Activated naive CD4-positive, alpha-beta T cell treated with anti-CD3 and anti-CD28 coated beads for 36 hours (primary cell): ENCODE data around the gene IGF2. TPM values are rescaled to one million over a fixed set of nuclear protein-coding genes. Genes with fewer than 3 reads are reported as not detected.

Experiments
- microRNA-seq: library from miRNA; unstranded; fragments of <30 nt; microRNA quantifications from one replicate; pipeline ENCODE4 v1.2.0, GENCODE V29; 2022; ENCODE audit warnings: borderline microRNAs expressed, borderline replicate concordance
- total RNA-seq, 2 experiments: library from RNA; stranded (reverse); gene quantifications; one replicate each; pipeline ENCODE4 v1.2.3, GENCODE V29; 2021

The IGF2 gene
- total RNA-seq, 2 experiments from 2014 or later = 0.21 to 0.37 TPM

Small RNA genes within 50 kb of the gene (microRNA-seq; reads per million reads assigned to microRNA genes)
- gene MIR4686 (not detected), gene MIR483 (not detected)

Other genes starting within 250 kb of the IGF2 start
- gene PRR33, start 247.5 kb downstream of the IGF2 start, total RNA-seq = under 1 TPM; 0.07 to 0.12 TPM
- gene TNNT3, start 219.7 kb downstream of the IGF2 start, total RNA-seq = 1 to 10 TPM; 2.3 to 3.3 TPM
- gene MRPL23, start 192.1 kb downstream of the IGF2 start, total RNA-seq = 100 to 1,000 TPM; 125 to 127 TPM
- gene H19, start 141.5 kb downstream of the IGF2 start, total RNA-seq = not detected
- not detected for gene INS, start 21.8 kb upstream of the IGF2 start, total RNA-seq
- not detected for gene TH, start 32.4 kb upstream of the IGF2 start, total RNA-seq
- not detected for gene ASCL2, start 131.2 kb upstream of the IGF2 start, total RNA-seq
- gene C11orf21, start 162.5 kb upstream of the IGF2 start, total RNA-seq = 1 to 10 TPM; 6.1 to 6.6 TPM
- 1 to 10 TPM; 5.0 to 5.3 TPM for gene TSPAN32, start 162.6 kb upstream of the IGF2 start, total RNA-seq
- gene CD81, start 237.9 kb upstream of the IGF2 start, total RNA-seq = 100 to 1,000 TPM; 127 to 128 TPM